H1 (cell line): ENCODE results near the gene SKP1. TPM values are rescaled to one million over a fixed set of nuclear protein-coding genes. Genes with fewer than 3 reads are reported as not detected.

Source experiments
- BCL11A ChIP-seq, 2 experiments: IDR thresholded peaks; one replicate each; pipeline ENCODE4 v1.6.1; 2011; ENCODE audit warnings: low read depth in 2 of 2, low read length in 2 of 2, mild to moderate bottlenecking in 2 of 2
- KDM4A ChIP-seq: IDR thresholded peaks from one replicate; pipeline ENCODE4 v1.7.1; 2012; ENCODE audit warnings: low read depth, mild to moderate bottlenecking, moderate library complexity, low read length, inconsistent platforms; ENCODE audit not compliant: severe bottlenecking
- NANOG ChIP-seq: IDR thresholded peaks from 2 replicates; pipeline ENCODE4 v1.6.1; 2011; ENCODE audit warnings: low read length, low read depth, mild to moderate bottlenecking, inconsistent platforms; ENCODE audit not compliant: insufficient read depth, poor library complexity, severe bottlenecking
- NRF1 ChIP-seq: IDR thresholded peaks from 2 replicates; pipeline ENCODE4 v1.6.1; 2011; ENCODE audit warnings: mild to moderate bottlenecking, low read depth, low read length, improper control_type of control experiment
- PHF8 ChIP-seq: fragments of 200-600 bp; sonication (generic); conservative IDR thresholded peaks from 2 replicates; pipeline ENCODE4 v1.7.1; 2012; ENCODE audit warnings: low read depth, mild to moderate bottlenecking, inconsistent platforms, low read length, moderate library complexity
- POLR2A ChIP-seq, 2 experiments: IDR thresholded peaks; 1 replicate in 1 of 2; 2 replicates in 1 of 2; pipeline ENCODE4 v1.6.1; 2011; ENCODE audit warnings: low read depth in 2 of 2, low read length in 2 of 2, mild to moderate bottlenecking in 2 of 2; ENCODE audit errors: control extremely low read depth in 1 of 2
- RBBP5 ChIP-seq: IDR thresholded peaks from 2 replicates; pipeline ENCODE4 v1.7.1; 2012; ENCODE audit warnings: low read depth, mild to moderate bottlenecking, inconsistent platforms, low read length, moderate library complexity, borderline replicate concordance
- SP1 ChIP-seq: IDR thresholded peaks from 2 replicates; pipeline ENCODE4 v1.6.1; 2011; ENCODE audit warnings: low read depth, low read length
- YY1 ChIP-seq: IDR thresholded peaks from 2 replicates; pipeline ENCODE4 v1.6.1; 2011; ENCODE audit warnings: low read depth, mild to moderate bottlenecking, low read length
- polyA plus RNA-seq, 7 experiments: library from polyadenylated mRNA; depleted of rRNA in 3 of 7; stranded (reverse) in 5 of 7; unstranded in 2 of 7; fragments of >200 nt in 5 of 7; fragments of 200-250 nt in 2 of 7; gene quantifications; 1 replicate in 5 of 7; 2 replicates in 1 of 7; 4 replicates in 1 of 7; pipeline versions ENCODE4 v1.2.1 to v1.2.3, GENCODE V29; 2011 to 2013; ENCODE audit warnings: missing spikeins in 2 of 7, mixed read lengths in 2 of 7
- total RNA-seq: library from RNA; stranded (reverse); fragmentation: NEBNext Ultra II Directional; extraction: Animal tissue kit (Norgen Biotek cat#: 25700); gene quantifications from 2 replicates; pipeline ENCODE4 v1.2.1, GENCODE V29; 2021
- TF ChIP-seq, protein P1 (sequence below): fragments of 300-600 bp; sonication (generic); IDR thresholded peaks from 2 replicates; pipeline ENCODE4 v1.7.1; 2012; ENCODE audit warnings: low read length, moderate library complexity, mild to moderate bottlenecking, inconsistent platforms; ENCODE audit not compliant: insufficient replicate concordance

SKP1 gene
- total and polyA plus RNA-seq, 2 of the 8 experiments (the other 6 are each of a cell fraction or from before 2014, with no cell fraction given), result 163 to 332 TPM

- TF ChIP-seq, protein P1, sequence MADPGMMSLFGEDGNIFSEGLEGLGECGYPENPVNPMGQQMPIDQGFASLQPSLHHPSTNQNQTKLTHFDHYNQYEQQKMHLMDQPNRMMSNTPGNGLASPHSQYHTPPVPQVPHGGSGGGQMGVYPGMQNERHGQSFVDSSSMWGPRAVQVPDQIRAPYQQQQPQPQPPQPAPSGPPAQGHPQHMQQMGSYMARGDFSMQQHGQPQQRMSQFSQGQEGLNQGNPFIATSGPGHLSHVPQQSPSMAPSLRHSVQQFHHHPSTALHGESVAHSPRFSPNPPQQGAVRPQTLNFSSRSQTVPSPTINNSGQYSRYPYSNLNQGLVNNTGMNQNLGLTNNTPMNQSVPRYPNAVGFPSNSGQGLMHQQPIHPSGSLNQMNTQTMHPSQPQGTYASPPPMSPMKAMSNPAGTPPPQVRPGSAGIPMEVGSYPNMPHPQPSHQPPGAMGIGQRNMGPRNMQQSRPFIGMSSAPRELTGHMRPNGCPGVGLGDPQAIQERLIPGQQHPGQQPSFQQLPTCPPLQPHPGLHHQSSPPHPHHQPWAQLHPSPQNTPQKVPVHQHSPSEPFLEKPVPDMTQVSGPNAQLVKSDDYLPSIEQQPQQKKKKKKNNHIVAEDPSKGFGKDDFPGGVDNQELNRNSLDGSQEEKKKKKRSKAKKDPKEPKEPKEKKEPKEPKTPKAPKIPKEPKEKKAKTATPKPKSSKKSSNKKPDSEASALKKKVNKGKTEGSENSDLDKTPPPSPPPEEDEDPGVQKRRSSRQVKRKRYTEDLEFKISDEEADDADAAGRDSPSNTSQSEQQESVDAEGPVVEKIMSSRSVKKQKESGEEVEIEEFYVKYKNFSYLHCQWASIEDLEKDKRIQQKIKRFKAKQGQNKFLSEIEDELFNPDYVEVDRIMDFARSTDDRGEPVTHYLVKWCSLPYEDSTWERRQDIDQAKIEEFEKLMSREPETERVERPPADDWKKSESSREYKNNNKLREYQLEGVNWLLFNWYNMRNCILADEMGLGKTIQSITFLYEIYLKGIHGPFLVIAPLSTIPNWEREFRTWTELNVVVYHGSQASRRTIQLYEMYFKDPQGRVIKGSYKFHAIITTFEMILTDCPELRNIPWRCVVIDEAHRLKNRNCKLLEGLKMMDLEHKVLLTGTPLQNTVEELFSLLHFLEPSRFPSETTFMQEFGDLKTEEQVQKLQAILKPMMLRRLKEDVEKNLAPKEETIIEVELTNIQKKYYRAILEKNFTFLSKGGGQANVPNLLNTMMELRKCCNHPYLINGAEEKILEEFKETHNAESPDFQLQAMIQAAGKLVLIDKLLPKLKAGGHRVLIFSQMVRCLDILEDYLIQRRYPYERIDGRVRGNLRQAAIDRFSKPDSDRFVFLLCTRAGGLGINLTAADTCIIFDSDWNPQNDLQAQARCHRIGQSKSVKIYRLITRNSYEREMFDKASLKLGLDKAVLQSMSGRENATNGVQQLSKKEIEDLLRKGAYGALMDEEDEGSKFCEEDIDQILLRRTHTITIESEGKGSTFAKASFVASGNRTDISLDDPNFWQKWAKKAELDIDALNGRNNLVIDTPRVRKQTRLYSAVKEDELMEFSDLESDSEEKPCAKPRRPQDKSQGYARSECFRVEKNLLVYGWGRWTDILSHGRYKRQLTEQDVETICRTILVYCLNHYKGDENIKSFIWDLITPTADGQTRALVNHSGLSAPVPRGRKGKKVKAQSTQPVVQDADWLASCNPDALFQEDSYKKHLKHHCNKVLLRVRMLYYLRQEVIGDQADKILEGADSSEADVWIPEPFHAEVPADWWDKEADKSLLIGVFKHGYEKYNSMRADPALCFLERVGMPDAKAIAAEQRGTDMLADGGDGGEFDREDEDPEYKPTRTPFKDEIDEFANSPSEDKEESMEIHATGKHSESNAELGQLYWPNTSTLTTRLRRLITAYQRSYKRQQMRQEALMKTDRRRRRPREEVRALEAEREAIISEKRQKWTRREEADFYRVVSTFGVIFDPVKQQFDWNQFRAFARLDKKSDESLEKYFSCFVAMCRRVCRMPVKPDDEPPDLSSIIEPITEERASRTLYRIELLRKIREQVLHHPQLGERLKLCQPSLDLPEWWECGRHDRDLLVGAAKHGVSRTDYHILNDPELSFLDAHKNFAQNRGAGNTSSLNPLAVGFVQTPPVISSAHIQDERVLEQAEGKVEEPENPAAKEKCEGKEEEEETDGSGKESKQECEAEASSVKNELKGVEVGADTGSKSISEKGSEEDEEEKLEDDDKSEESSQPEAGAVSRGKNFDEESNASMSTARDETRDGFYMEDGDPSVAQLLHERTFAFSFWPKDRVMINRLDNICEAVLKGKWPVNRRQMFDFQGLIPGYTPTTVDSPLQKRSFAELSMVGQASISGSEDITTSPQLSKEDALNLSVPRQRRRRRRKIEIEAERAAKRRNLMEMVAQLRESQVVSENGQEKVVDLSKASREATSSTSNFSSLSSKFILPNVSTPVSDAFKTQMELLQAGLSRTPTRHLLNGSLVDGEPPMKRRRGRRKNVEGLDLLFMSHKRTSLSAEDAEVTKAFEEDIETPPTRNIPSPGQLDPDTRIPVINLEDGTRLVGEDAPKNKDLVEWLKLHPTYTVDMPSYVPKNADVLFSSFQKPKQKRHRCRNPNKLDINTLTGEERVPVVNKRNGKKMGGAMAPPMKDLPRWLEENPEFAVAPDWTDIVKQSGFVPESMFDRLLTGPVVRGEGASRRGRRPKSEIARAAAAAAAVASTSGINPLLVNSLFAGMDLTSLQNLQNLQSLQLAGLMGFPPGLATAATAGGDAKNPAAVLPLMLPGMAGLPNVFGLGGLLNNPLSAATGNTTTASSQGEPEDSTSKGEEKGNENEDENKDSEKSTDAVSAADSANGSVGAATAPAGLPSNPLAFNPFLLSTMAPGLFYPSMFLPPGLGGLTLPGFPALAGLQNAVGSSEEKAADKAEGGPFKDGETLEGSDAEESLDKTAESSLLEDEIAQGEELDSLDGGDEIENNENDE, result no peak
- no peak for TF ChIP-seq BCL11A (IDR thresholded peaks at IDR 0.05; ENCODE audit: low read depth in 2 of 2, low read length in 2 of 2)
- peak; percentile 96 for TF ChIP-seq YY1
- TF ChIP-seq SP1, result peak; percentile 44; the same call in 1 of the 2 replicates
- TF ChIP-seq PHF8, result peak; percentile 97
- peak in 1 of 2 experiments; percentile 90; a peak in 2 of 3 replicates for TF ChIP-seq POLR2A (IDR thresholded peaks at IDR 0.05; ENCODE audit: control extremely low read depth in 1 of 2, low read depth in 2 of 2, low read length in 2 of 2)
- TF ChIP-seq NRF1, result peak; percentile 99
- 0 out of 2 replicates have a peak, but pooled peaks have one; percentile 84 for TF ChIP-seq RBBP5
- peak; percentile 1 for TF ChIP-seq KDM4A
- peak; percentile 19 for TF ChIP-seq NANOG
Observed at GRCh38 chr5:134225780-134226440, 49.2 kb upstream of the SKP1 start, which contains the start of gene PPP2CA (continued).
